Astrocyte (in vitro differentiated cells and primary cell): ENCODE results near the gene ADRA2C. TPM values are rescaled to one million over a fixed set of nuclear protein-coding genes. Genes with fewer than 3 reads are reported as not detected.

Experiments
- DNase-seq: peaks from one replicate; pipeline ENCODE4 v3.0.0-alpha.2; 2010; ENCODE audit warnings: low read depth
- FAIRE-seq: peaks from 2 replicates; lab custom pipeline; 2011; peaks lifted over from hg19 to GRCh38; lab: Jason Lieb, UNC
- H2AFZ ChIP-seq: 2 replicates; pipeline ENCODE4 v1.6.0; 2012; ENCODE audit warnings: low read depth, low read length, inconsistent platforms
- H3K27ac ChIP-seq: 2 replicates; pipeline ENCODE4 v1.5.1; 2011; ENCODE audit warnings: low read depth, low read length, inconsistent platforms
- H3K27me3 ChIP-seq: 2 replicates; pipeline ENCODE4 v1.6.0; 2011; ENCODE audit warnings: low read length, inconsistent platforms; ENCODE audit not compliant: insufficient read depth
- H3K36me3 ChIP-seq: 2 replicates; pipeline ENCODE4 v1.5.1; 2011; ENCODE audit warnings: low read length, inconsistent platforms; ENCODE audit not compliant: insufficient read depth
- H3K4me1 ChIP-seq: 2 replicates; pipeline ENCODE4 v1.5.1; 2011; ENCODE audit warnings: low read length, inconsistent platforms; ENCODE audit not compliant: insufficient read depth
- H3K4me2 ChIP-seq: 2 replicates; pipeline ENCODE4 v1.6.0; 2012; ENCODE audit warnings: low read length, inconsistent platforms
- H3K4me3 ChIP-seq: 2 replicates; pipeline ENCODE4 v1.5.1; 2011; ENCODE audit warnings: low read depth, mild to moderate bottlenecking, low read length, inconsistent platforms; ENCODE audit not compliant: insufficient read depth
- H3K79me2 ChIP-seq: 2 replicates; pipeline ENCODE4 v1.6.0; 2012; ENCODE audit warnings: mild to moderate bottlenecking, low read length, inconsistent platforms; ENCODE audit not compliant: insufficient read depth
- H3K9ac ChIP-seq: 2 replicates; pipeline ENCODE4 v1.6.0; 2012; ENCODE audit warnings: mild to moderate bottlenecking, low read length, inconsistent platforms
- H3K9me3 ChIP-seq: 2 replicates; pipeline ENCODE4 v1.5.1; 2012; ENCODE audit warnings: low read depth, mild to moderate bottlenecking, low read length, inconsistent platforms; ENCODE audit not compliant: insufficient read depth
- H4K20me1 ChIP-seq: 2 replicates; pipeline ENCODE4 v1.6.0; 2012; ENCODE audit warnings: low read length, inconsistent platforms; ENCODE audit not compliant: insufficient read depth
- H3K27ac Mint-ChIP-seq: one replicate; pipeline ENCODE4 v1.8.0; 2021; ENCODE audit warnings: mild to moderate bottlenecking, mixed read lengths; ENCODE audit not compliant: unreplicated experiment
- H3K27me3 Mint-ChIP-seq: one replicate; pipeline ENCODE4 v1.8.0; 2021; ENCODE audit warnings: low read depth, mixed read lengths; ENCODE audit not compliant: unreplicated experiment
- H3K36me3 Mint-ChIP-seq: one replicate; pipeline ENCODE4 v1.8.0; 2021; ENCODE audit warnings: low read depth, mixed read lengths; ENCODE audit not compliant: unreplicated experiment
- H3K4me1 Mint-ChIP-seq: one replicate; pipeline ENCODE4 v1.8.0; 2021; ENCODE audit warnings: low read depth, mixed read lengths; ENCODE audit not compliant: unreplicated experiment
- H3K4me3 Mint-ChIP-seq: one replicate; pipeline ENCODE4 v1.8.0; 2021; ENCODE audit warnings: mild to moderate bottlenecking, moderate library complexity, mixed read lengths; ENCODE audit not compliant: unreplicated experiment
- H3K9me3 Mint-ChIP-seq: one replicate; pipeline ENCODE4 v1.8.0; 2021; ENCODE audit warnings: mild to moderate bottlenecking, mixed read lengths; ENCODE audit not compliant: unreplicated experiment
- CTCF ChIP-seq: IDR thresholded peaks from 2 replicates; pipeline ENCODE4 v1.5.1; 2011; ENCODE audit warnings: low read depth, mild to moderate bottlenecking, inconsistent platforms, low read length, moderate library complexity; ENCODE audit not compliant: insufficient read depth
- EZH2 ChIP-seq: IDR thresholded peaks from 2 replicates; pipeline ENCODE4 v1.6.1; 2012; ENCODE audit warnings: mild to moderate bottlenecking, low read length, inconsistent platforms; ENCODE audit not compliant: insufficient read depth
- total RNA-seq: library from RNA; stranded (reverse); gene quantifications from 2 replicates; pipeline ENCODE4 v1.2.1, GENCODE V29; 2021

The ADRA2C gene
- total RNA-seq, 1 donor from 2014 or later = 4.2 TPM

GRCh38 chr4:3784454-3785291, 18.5 kb downstream of the ADRA2C start:
- FAIRE-seq (no peak), DNase-seq (no peak)
- peaks cover 22% of the 10 kb centered on the region for H3K27me3 Mint-ChIP-seq
- Histone ChIP-seq H2AFZ (no peak overlapping the region), H3K27me3 (peaks cover 2% of the 10 kb centered on the region), H3K4me2 (no peak overlapping the region), H4K20me1 (no peaks in the 10 kb centered on the region), H3K4me3 (no peak overlapping the region), H3K27ac (no peak overlapping the region), H3K79me2 (no peaks in the 10 kb centered on the region), H3K4me1 (no peaks in the 10 kb centered on the region), H3K9me3 (peaks cover 4% of the 10 kb centered on the region), H3K36me3 (no peaks in the 10 kb centered on the region), H3K9ac (no peak overlapping the region)
- TF ChIP-seq EZH2 (no peak), CTCF (no peak)
- H3K27ac Mint-ChIP-seq = no peak overlapping the region
- no peaks in the 10 kb centered on the region for H3K4me1 Mint-ChIP-seq
- no peaks in the 10 kb centered on the region for H3K9me3 Mint-ChIP-seq
- H3K36me3 Mint-ChIP-seq = no peaks in the 10 kb centered on the region
- H3K4me3 Mint-ChIP-seq = no peak overlapping the region

- Histone ChIP-seq H3K4me1 (no peaks in the 10 kb centered on the region), H3K27ac (no peak overlapping the region), H3K9me3 (peaks cover 4% of the 10 kb centered on the region), H4K20me1 (no peaks in the 10 kb centered on the region), H3K36me3 (no peaks in the 10 kb centered on the region), H2AFZ (no peak overlapping the region), H3K9ac (no peak overlapping the region), H3K4me3 (no peak overlapping the region), H3K79me2 (no peaks in the 10 kb centered on the region), H3K4me2 (no peak overlapping the region), H3K27me3 (peaks cover 2% of the 10 kb centered on the region)
- Mint-ChIP-seq H3K4me3 (no peak overlapping the region), H3K27ac (no peak overlapping the region), H3K9me3 (no peaks in the 10 kb centered on the region), H3K27me3 (peaks cover 21% of the 10 kb centered on the region), H3K36me3 (no peaks in the 10 kb centered on the region), H3K4me1 (no peaks in the 10 kb centered on the region)
- no peak for FAIRE-seq
- no peak for DNase-seq
- TF ChIP-seq EZH2 (no peak), CTCF (no peak)
Measured at GRCh38 chr4:3785292-3785565, 19.0 kb downstream of the ADRA2C start.

GRCh38 chr4:3786196-3786869, 20.1 kb downstream of the ADRA2C start:
- no peak for DNase-seq
- Histone ChIP-seq H3K4me2 (no peak overlapping the region), H3K9me3 (peaks cover 4% of the 10 kb centered on the region), H3K27me3 (peaks cover 2% of the 10 kb centered on the region), H3K79me2 (no peaks in the 10 kb centered on the region), H3K36me3 (no peaks in the 10 kb centered on the region), H3K4me3 (no peak overlapping the region), H3K27ac (no peak overlapping the region), H3K4me1 (no peaks in the 10 kb centered on the region), H4K20me1 (no peaks in the 10 kb centered on the region), H3K9ac (no peak overlapping the region), H2AFZ (no peak overlapping the region)
- Mint-ChIP-seq H3K4me1 (no peaks in the 10 kb centered on the region), H3K36me3 (no peaks in the 10 kb centered on the region), H3K9me3 (no peaks in the 10 kb centered on the region), H3K27ac (no peak overlapping the region), H3K27me3 (peaks cover 32% of the 10 kb centered on the region), H3K4me3 (no peak overlapping the region)
- FAIRE-seq = no peak
- TF ChIP-seq EZH2 = no peak
- TF ChIP-seq CTCF = no peak
